Fibroblast of the aortic adventitia (primary cell): Measurements from ENCODE around the gene ZDHHC16. TPM values are rescaled to one million over a fixed set of nuclear protein-coding genes. Genes with fewer than 3 reads are reported as not detected.

Experiments
- DNase-seq: peaks from one replicate; pipeline ENCODE4 v3.0.0-alpha.2; 2010; ENCODE audit warnings: low read depth
- H3K4me3 ChIP-seq: 2 replicates; pipeline ENCODE4 v1.5.1; 2011; ENCODE audit warnings: low read depth, mild to moderate bottlenecking, control low read depth, low read length, moderate library complexity
- total RNA-seq: library from RNA; depleted of rRNA; stranded (reverse); fragments of >200 nt; gene quantifications from 2 replicates; pipeline ENCODE4 v1.2.3, GENCODE V29; 2012; ENCODE audit warnings: low replicate concordance
- TF ChIP-seq, protein P1 (sequence below): IDR thresholded peaks from 2 replicates; pipeline ENCODE4 v1.5.1; 2011; ENCODE audit warnings: mild to moderate bottlenecking, low read length, control low read depth, inconsistent platforms; ENCODE audit not compliant: insufficient read depth

Gene ZDHHC16
- total RNA-seq, 1 donor = 45.5 TPM

DNA sequence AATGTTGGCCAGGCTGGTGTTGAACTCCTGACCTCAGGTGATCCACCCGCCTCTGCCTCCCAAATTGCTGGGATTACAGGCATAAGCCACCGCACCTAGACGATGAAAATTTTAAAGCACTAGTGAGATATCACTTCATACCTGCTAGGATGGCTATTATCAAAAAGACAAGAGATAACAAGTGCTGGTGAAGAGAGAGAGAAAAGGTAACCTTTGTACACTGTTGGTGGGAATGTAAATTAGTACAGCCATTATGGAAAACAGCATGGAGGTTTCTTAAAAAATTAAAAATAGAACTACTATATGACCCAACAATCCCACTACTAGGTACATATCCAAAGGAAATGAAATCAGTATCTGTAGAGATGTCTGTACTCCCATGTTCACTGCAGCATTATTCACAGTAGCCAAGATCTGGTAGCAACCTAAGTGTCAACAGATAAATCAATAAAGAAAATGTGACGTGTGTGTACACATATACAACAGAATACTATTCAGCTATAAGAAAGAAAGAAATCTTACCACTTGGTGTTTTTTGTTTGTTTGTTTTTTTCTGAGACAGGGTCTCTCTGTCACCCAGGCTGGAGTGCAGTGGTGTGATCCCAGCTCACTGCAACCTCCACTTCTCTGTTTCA, 39.8 kb downstream of the ZDHHC16 start:
- H3K4me3 ChIP-seq = no peak overlapping the region
- DNase-seq = no peak
- TF ChIP-seq, protein P1, sequence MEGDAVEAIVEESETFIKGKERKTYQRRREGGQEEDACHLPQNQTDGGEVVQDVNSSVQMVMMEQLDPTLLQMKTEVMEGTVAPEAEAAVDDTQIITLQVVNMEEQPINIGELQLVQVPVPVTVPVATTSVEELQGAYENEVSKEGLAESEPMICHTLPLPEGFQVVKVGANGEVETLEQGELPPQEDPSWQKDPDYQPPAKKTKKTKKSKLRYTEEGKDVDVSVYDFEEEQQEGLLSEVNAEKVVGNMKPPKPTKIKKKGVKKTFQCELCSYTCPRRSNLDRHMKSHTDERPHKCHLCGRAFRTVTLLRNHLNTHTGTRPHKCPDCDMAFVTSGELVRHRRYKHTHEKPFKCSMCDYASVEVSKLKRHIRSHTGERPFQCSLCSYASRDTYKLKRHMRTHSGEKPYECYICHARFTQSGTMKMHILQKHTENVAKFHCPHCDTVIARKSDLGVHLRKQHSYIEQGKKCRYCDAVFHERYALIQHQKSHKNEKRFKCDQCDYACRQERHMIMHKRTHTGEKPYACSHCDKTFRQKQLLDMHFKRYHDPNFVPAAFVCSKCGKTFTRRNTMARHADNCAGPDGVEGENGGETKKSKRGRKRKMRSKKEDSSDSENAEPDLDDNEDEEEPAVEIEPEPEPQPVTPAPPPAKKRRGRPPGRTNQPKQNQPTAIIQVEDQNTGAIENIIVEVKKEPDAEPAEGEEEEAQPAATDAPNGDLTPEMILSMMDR = no peak

DNA sequence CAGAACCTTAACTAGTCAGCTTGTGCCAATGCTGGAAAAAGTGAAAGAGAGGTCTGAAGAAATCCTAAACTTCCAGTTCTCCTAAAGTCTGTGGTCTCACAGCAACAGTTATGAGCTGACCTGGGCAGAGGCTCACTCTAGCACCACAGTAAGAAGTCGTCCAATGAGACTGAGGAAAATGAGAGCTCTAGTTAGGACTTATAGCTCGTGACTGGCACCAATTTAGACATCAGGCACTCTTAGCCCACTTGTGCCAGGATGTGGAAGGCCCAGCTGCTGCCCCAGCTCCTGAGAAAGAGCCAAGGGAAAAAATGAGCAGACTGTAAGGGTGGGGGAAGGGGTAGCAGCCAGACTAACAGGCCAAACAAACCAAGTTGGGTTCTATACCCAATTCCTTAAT, 44.6 kb downstream of the ZDHHC16 start:
- TF ChIP-seq, protein P1 = no peak
- no peak overlapping the region for H3K4me3 ChIP-seq
- no peak for DNase-seq

DNA sequence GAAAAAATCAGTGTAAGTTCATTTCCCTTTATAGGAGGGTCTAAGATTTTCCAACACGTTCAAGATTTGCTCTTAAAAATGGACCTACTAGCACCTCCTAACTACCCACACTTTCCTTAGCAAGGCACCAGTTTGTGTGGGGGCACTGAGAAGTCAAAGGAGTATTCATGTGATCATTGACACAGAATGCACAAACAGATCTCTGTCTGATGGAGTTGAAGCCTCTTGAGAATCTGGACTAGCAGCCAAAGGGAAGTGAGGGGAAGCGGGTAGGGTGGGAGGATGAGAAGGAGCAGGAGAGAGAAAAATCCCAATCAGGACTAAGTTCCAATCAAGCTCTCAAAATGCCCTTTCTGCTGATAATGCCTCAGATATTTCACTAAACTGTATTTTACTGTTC, 48.2 kb downstream of the ZDHHC16 start:
- no peak for DNase-seq
- no peak overlapping the region for H3K4me3 ChIP-seq
- TF ChIP-seq, protein P1 = no peak

DNA sequence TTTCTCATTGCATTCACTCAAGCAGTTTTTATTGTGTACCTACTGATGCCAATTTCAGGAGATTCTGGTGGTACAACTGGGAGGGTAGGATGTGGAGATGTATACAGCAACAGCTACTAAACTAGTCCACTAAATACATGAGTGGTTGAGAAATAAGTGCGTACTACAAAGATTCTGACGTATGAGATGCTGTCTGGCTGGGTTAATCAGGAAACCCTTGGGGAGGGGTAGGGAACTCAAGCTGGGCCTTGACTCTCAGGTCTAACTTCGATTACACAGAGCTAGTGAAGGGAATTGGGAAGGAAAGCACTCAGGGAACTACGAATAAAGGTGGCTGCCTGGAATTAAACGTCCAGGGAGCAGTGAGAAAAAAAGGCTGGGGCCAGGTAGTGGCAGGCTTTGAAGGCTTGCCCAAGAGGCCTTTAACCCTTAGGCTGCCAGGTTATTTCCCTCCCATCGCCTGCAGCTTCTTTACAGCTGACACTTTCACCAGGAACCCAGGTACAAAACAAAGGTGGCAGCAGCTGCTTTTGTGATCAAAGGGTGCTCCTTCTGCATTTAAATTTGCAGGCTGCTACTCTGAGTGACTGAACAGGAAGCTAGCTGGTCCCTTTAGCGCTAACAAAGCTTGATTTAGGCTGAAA, 49.0 kb downstream of the ZDHHC16 start:
- H3K4me3 ChIP-seq = no peak overlapping the region
- peak; percentile 63 for DNase-seq
- TF ChIP-seq, protein P1 = no peak

DNA sequence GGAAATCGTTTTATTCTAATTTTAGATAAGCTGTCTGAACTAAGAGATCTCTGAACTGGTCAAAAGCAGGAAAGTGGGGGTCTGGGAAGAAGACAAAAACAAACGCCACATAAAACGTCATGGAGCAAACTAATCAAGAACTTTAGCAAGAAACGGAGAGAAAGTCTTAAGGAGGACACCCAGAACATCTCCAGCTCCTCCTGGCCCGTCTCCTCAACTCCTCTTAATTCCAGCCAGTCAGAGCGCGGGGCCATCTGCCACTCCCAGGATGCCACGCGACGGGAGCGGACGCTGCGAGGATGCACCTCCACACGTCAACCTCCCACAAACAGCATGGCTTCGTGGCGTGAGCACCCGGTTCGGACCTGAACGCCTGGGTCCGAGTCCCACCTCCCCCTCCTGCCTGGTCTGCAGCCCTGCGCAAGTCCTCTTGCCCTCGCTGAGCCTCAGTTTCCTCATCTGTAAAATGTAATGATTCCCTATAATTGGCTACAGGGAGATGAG, 51.6 kb downstream of the ZDHHC16 start:
- peak overlapping the region; percentile 99 for H3K4me3 ChIP-seq
- TF ChIP-seq, protein P1 = no peak
- DNase-seq = peak; percentile 65

DNA sequence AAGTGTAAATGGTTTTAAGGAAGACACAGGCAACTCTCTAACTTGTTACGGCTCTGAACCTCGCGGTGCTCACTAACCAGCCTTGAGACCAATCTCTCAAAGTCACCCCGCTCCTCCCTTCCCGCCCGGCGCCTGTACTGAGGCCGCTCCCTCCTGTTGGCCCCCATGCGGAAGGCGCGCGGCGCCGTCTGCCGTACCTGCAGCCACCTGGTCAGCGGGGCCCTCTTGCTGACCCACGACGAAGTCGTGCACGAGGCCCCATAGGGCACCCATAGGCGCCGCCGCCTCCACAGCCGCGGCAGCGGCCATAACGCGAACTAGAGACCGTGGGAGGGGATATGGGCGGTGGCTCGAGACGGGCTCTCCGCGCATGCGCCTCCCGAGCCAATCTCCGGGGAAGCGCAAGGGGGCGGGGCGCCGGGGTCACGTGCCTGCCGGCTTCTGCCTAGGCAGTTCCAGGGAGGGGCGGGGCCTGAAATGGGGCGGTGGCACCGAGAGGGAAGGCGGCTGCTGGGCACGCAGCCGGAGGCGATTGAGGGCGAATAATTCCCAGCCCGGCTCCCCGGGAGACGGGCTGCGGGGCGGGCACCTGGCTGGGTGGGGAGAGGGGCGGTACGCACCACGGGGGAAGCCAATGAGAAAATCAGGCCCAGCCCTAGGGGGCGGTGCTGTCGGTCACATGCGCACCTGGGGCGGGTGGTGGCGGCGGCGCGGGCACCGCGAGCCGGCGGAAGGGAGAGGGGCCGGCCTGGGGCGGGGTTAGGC, 52.3 kb downstream of the ZDHHC16 start, which contains the start of gene MMS19:
Gene MMS19 (minus strand): TSS at position 347 of the 765 bp plus-strand sequence. CDS start 38 bp downstream, at position 309.
- TF ChIP-seq, protein P1 = no peak
- H3K4me3 ChIP-seq = peak within 1 kb of the TSS; percentile 99
- peak; percentile 98 for DNase-seq
